B cell (primary cell): Measurements from ENCODE around the gene RPTOR.

Source experiments
- CTCF ChIP-seq: fragments of 200-600 bp; IDR thresholded peaks from one replicate; pipeline ENCODE4 v1.8.0; 2022; ENCODE audit warnings: antibody characterized with exemption, mild to moderate bottlenecking
- EZH2 ChIP-seq: IDR thresholded peaks from 2 replicates; pipeline ENCODE4 v1.6.1; 2012; ENCODE audit warnings: borderline replicate concordance, low read depth, mild to moderate bottlenecking, moderate library complexity, low read length; ENCODE audit not compliant: insufficient read depth, poor library complexity, severe bottlenecking

GRCh38 chr17:80539022-80539641, 5.5 kb upstream of the RPTOR start:
- no peak for TF ChIP-seq CTCF
- TF ChIP-seq EZH2, result no peak
